Sigmoid colon (tissue), 7 donors: ENCODE data around the gene FAM114A1. TPM values are rescaled to one million over a fixed set of nuclear protein-coding genes. Genes with fewer than 3 reads are reported as not detected.
A peak's percentile ranks its signal among the peaks of the same experiment; 100 is the strongest.
"Not testable (repeated sequence)": the region's sequence is repeated elsewhere in the genome, so short reads cannot be mapped to it uniquely, and the experiment has no call there.

ENCODE experiments used
- DNase-seq: peaks from one replicate; pipeline ENCODE4 v3.0.0-alpha.2; 2019
- H3K27ac ChIP-seq, 4 donors: fragments of 200-600 bp; sonication (generic); one replicate each; pipeline ENCODE4 v1.5.1; 2016 to 2019; ENCODE audit warnings: mild to moderate bottlenecking in 1 of 4
- H3K27me3 ChIP-seq, 3 donors: fragments of 200-600 bp; sonication (generic); one replicate each; pipeline ENCODE4 v1.5.1; 2019; ENCODE audit warnings: mild to moderate bottlenecking in 1 of 3
- H3K36me3 ChIP-seq, 4 donors: fragments of 200-600 bp; sonication (generic); one replicate each; pipeline ENCODE4 v1.5.1; 2016 to 2019
- H3K4me1 ChIP-seq, 4 donors: fragments of 200-600 bp; sonication (generic); one replicate each; pipeline ENCODE4 v1.5.1; 2017 to 2019
- H3K4me3 ChIP-seq, 4 donors: fragments of 200-600 bp; sonication (generic); one replicate each; pipeline ENCODE4 v1.5.1; 2017 to 2019; ENCODE audit warnings: mild to moderate bottlenecking in 2 of 4, moderate library complexity in 1 of 4
- H3K9me3 ChIP-seq, 4 donors: fragments of 200-600 bp in 3 of 4; sonication (generic) in 3 of 4; one replicate each; pipeline versions ENCODE4 v1.5.1 to v1.6.1; 2013 to 2019
- CTCF ChIP-seq, 4 experiments: fragments of 450-650 bp in 3 of 4; fragments of 200-600 bp in 1 of 4; IDR thresholded peaks; one replicate each; pipeline ENCODE4 v1.5.1; 2016 to 2019; ENCODE audit warnings: antibody characterized with exemption in 4 of 4, mild to moderate bottlenecking in 3 of 4, moderate library complexity in 2 of 4
- EP300 ChIP-seq, 4 donors: sonication (generic); formaldehyde crosslinking; IDR thresholded peaks; one replicate each; pipeline ENCODE4 v1.6.1; 2017; ENCODE audit warnings: antibody characterized with exemption in 4 of 4
- POLR2A ChIP-seq, 2 donors: fragments of 450-650 bp; IDR thresholded peaks; one replicate each; pipeline ENCODE4 v1.6.1; 2016; ENCODE audit warnings: antibody characterized with exemption in 2 of 2, mild to moderate bottlenecking in 2 of 2, moderate library complexity in 2 of 2
- POLR2AphosphoS5 ChIP-seq, 4 donors: sonication (generic); formaldehyde crosslinking; IDR thresholded peaks; one replicate each; pipeline ENCODE4 v1.6.1; 2017; ENCODE audit warnings: antibody characterized with exemption in 4 of 4
- WGBS, 2 donors: extraction: QIAGEN DNeasy Blood & Tissue Kit; methylation state at CpG; one replicate each; pipeline ENCODE4 v1.1.7; 2013; 5-methylcytosine and 5-hydroxymethylcytosine counted together
- intact Hi-C: fragments of 100-400 bp; cut with DNase I; formaldehyde crosslinking; loops from one replicate; pipeline ENCODE4 v1.15.1; 2023
- polyA plus RNA-seq, 3 donors: library from polyadenylated mRNA; stranded (reverse); fragments of 200-250 nt; gene quantifications; one replicate each; pipeline ENCODE4 v1.2.3, GENCODE V29; 2013
- total RNA-seq, 4 donors: library from RNA; depleted of rRNA; stranded (reverse); fragments of >200 nt; gene quantifications; one replicate each; pipeline ENCODE4 v1.1.0, GENCODE V29; 2016
- donor health status: healthy with polysubstance abuse.
- donor health status: Bipolar disorder and iron deficiency.
- donor health status: healthy.

Gene FAM114A1
- total and polyA plus RNA-seq, 7 donors = 24.7 to 189 (median 120) TPM

GRCh38 chr4:38983787-38984598 is 116.4 kb downstream of the FAM114A1 start:
- H3K4me3 ChIP-seq = no peak overlapping the region
- peak overlapping the region in 3 of 4 donors; percentile 9 to 55 (median 51) for H3K27ac ChIP-seq
- no peaks in the 10 kb centered on the region for H3K9me3 ChIP-seq
- no peaks in the 10 kb centered on the region for H3K27me3 ChIP-seq
- intact Hi-C loops = no loop called here
- TF ChIP-seq POLR2AphosphoS5 (IDR thresholded peaks at IDR 0.05) (peak in 2 of 4 donors; percentile 13 to 38), POLR2A (IDR thresholded peaks at IDR 0.05) (no peak), CTCF (IDR thresholded peaks at IDR 0.05) (no peak), EP300 (IDR thresholded peaks at IDR 0.05) (no peak)
- no peak for DNase-seq
- 70 to 78% methylated on average over 12 of the region's 12 CpGs for WGBS, 2 donors
- peaks cover 0 to 17% (median 9%) of the 10 kb centered on the region in 4 donors for H3K4me1 ChIP-seq
- H3K36me3 ChIP-seq = no peaks in the 10 kb centered on the region

- Histone ChIP-seq H3K36me3 (no peaks in the 10 kb centered on the region), H3K4me3 (no peak overlapping the region), H3K4me1 (peaks cover 0 to 17% (median 9%) of the 10 kb centered on the region in 4 donors), H3K27me3 (no peaks in the 10 kb centered on the region), H3K9me3 (no peaks in the 10 kb centered on the region), H3K27ac (no peak overlapping the region)
- DNase-seq = no peak
- TF ChIP-seq POLR2A (IDR thresholded peaks at IDR 0.05) (no peak), EP300 (IDR thresholded peaks at IDR 0.05) (no peak), POLR2AphosphoS5 (IDR thresholded peaks at IDR 0.05) (no peak), CTCF (IDR thresholded peaks at IDR 0.05) (no peak)
- intact Hi-C loops = no loop called here
- whole genome bisulfite sequencing, 2 donors = 48 to 62% methylated on average over 10 of the region's 10 CpGs
Measured at GRCh38 chr4:38985410-38986100, 117.9 kb downstream of the FAM114A1 start.

GRCh38 chr4:38987491-38987890 is 119.9 kb downstream of the FAM114A1 start:
- Histone ChIP-seq H3K27ac (no peak overlapping the region), H3K36me3 (no peaks in the 10 kb centered on the region), H3K4me3 (no peak overlapping the region), H3K27me3 (no peaks in the 10 kb centered on the region), H3K9me3 (no peaks in the 10 kb centered on the region), H3K4me1 (peaks cover 0 to 17% (median 9%) of the 10 kb centered on the region in 4 donors)
- intact Hi-C loops = no loop called here
- DNase-seq = no peak
- TF ChIP-seq EP300 (IDR thresholded peaks at IDR 0.05) = no peak
- no peak for TF ChIP-seq POLR2AphosphoS5 (IDR thresholded peaks at IDR 0.05)
- no peak for TF ChIP-seq POLR2A (IDR thresholded peaks at IDR 0.05)
- TF ChIP-seq CTCF (IDR thresholded peaks at IDR 0.05) = no peak

- 89 to 90% methylated on average over 9 of the region's 9 CpGs for whole genome bisulfite sequencing, 2 donors
- intact Hi-C loops, H3K9me3 ChIP-seq: not testable (repeated sequence)
Measured at GRCh38 chr4:38988353-38988752, 120.7 kb downstream of the FAM114A1 start.

GRCh38 chr4:38989487-38989886 is 121.9 kb downstream of the FAM114A1 start:
- H3K27me3 ChIP-seq = no peaks in the 10 kb centered on the region
- H3K27ac ChIP-seq = no peak overlapping the region
- no peaks in the 10 kb centered on the region for H3K36me3 ChIP-seq
- H3K9me3 ChIP-seq = no peaks in the 10 kb centered on the region
- TF ChIP-seq EP300 (IDR thresholded peaks at IDR 0.05) (no peak), POLR2A (IDR thresholded peaks at IDR 0.05) (no peak), POLR2AphosphoS5 (IDR thresholded peaks at IDR 0.05) (no peak), CTCF (IDR thresholded peaks at IDR 0.05) (no peak)
- 97 to 98% methylated on average over 6 of the region's 6 CpGs for WGBS, 2 donors
- DNase-seq = no peak
- H3K4me1 ChIP-seq = peaks cover 0 to 5% (median 5%) of the 10 kb centered on the region in 4 donors
- intact Hi-C loops = no loop called here
- H3K4me3 ChIP-seq = no peak overlapping the region

More at GRCh38 chr4:38988353-38988752, 120.7 kb downstream of the FAM114A1 start:
- not testable (repeated sequence) for H3K4me3 ChIP-seq, H3K27ac ChIP-seq, DNase-seq, H3K36me3 ChIP-seq, H3K27me3 ChIP-seq
- H3K4me1 ChIP-seq = peaks cover 0 to 16% (median 9%) of the 10 kb centered on the region in 4 donors
